Suppressor macrophage treated with lipopolysaccharide for 4 hours (primary cell): Measurements from ENCODE around the gene NECTIN3.

ENCODE experiments used
- DNase-seq: peaks from one replicate; pipeline ENCODE4 v3.0.0-alpha.2; 2020

Gene NECTIN3

GRCh38 chr3:111071257-111072030 lies at the start of gene NECTIN3:
NECTIN3 (plus strand) TSS chr3:111071816; CDS start chr3:111072018, 202 bp downstream.
- DNase-seq: peak; percentile 76

GRCh38 chr3:111027868-111028267 lies 43.7 kb upstream of the NECTIN3 start:
- DNase-seq: no peak

GRCh38 chr3:111031538-111031937 lies 40.1 kb upstream of the NECTIN3 start:
- no peak for DNase-seq

GRCh38 chr3:111032677-111033076 lies 38.9 kb upstream of the NECTIN3 start:
- no peak for DNase-seq

GRCh38 chr3:111033470-111034050 lies 38.1 kb upstream of the NECTIN3 start:
- DNase-seq: no peak

GRCh38 chr3:111035316-111035715 lies 36.3 kb upstream of the NECTIN3 start:
- no peak for DNase-seq

GRCh38 chr3:111035902-111036301 lies 35.7 kb upstream of the NECTIN3 start:
- DNase-seq: no peak

GRCh38 chr3:111040959-111041358 lies 30.7 kb upstream of the NECTIN3 start:
- DNase-seq: no peak

GRCh38 chr3:111045564-111045963 lies 26.1 kb upstream of the NECTIN3 start:
- DNase-seq: no peak

- DNase-seq: no peak
Observed at GRCh38 chr3:111047042-111047441, 24.6 kb upstream of the NECTIN3 start.

- no peak for DNase-seq
Observed at GRCh38 chr3:111047812-111048435, 23.7 kb upstream of the NECTIN3 start.

- no peak for DNase-seq
Observed at GRCh38 chr3:111051354-111051753, 20.3 kb upstream of the NECTIN3 start.

GRCh38 chr3:111068574-111068973 lies 3.0 kb upstream of the NECTIN3 start:
- no peak for DNase-seq

- DNase-seq: peak; percentile 8
Observed at GRCh38 chr3:111069974-111070771, 1.4 kb upstream of the NECTIN3 start.

- DNase-seq: peak; percentile 18
Observed at GRCh38 chr3:111070772-111071256, 802 bp upstream of the NECTIN3 start.

- DNase-seq: peak; percentile 17
Observed at GRCh38 chr3:111072031-111072921, 660 bp downstream of the NECTIN3 start.

GRCh38 chr3:111073218-111073617 lies 1.6 kb downstream of the NECTIN3 start:
- DNase-seq: no peak

GRCh38 chr3:111076732-111077131 lies 5.1 kb downstream of the NECTIN3 start:
- no peak for DNase-seq

GRCh38 chr3:111077369-111077768 lies 5.8 kb downstream of the NECTIN3 start:
- no peak for DNase-seq

GRCh38 chr3:111080413-111080812 lies 8.8 kb downstream of the NECTIN3 start:
- peak; percentile 12 for DNase-seq

- DNase-seq: no peak
Observed at GRCh38 chr3:111081008-111081545, 9.5 kb downstream of the NECTIN3 start.

GRCh38 chr3:111084911-111085310 lies 13.3 kb downstream of the NECTIN3 start:
- DNase-seq: no peak
